CD4-positive, alpha-beta T cell treated with Interferon alpha-2 for 1 hour (primary cell): Measurements from ENCODE around the gene SEC61B.

Experiments used
- DNase-seq, 2 donors: peaks; one replicate each; pipeline ENCODE4 v3.0.0-alpha.2; 2020 to 2022

SEC61B gene

GRCh38 chr9:99238331-99238730 lies 16.2 kb downstream of the SEC61B start:
- DNase-seq: no peak

- no peak for DNase-seq
Observed at GRCh38 chr9:99239341-99240060, 17.4 kb downstream of the SEC61B start.

- DNase-seq: no peak
Observed at GRCh38 chr9:99241106-99241505, 19.0 kb downstream of the SEC61B start.

GRCh38 chr9:99244344-99245260 lies 22.5 kb downstream of the SEC61B start:
- no peak for DNase-seq

- no peak for DNase-seq
Observed at GRCh38 chr9:99249619-99250018, 27.5 kb downstream of the SEC61B start.

GRCh38 chr9:99251157-99251556 lies 29.1 kb downstream of the SEC61B start:
- DNase-seq: no peak

- no peak for DNase-seq
Observed at GRCh38 chr9:99253134-99253533, 31.1 kb downstream of the SEC61B start.

- DNase-seq: peak; percentile 41 to 47
Observed at GRCh38 chr9:99253772-99254431, 31.8 kb downstream of the SEC61B start.

- no peak for DNase-seq
Observed at GRCh38 chr9:99255651-99256050, 33.6 kb downstream of the SEC61B start.

- no peak for DNase-seq
Observed at GRCh38 chr9:99257723-99258389, 35.8 kb downstream of the SEC61B start.

- DNase-seq: peak; percentile 16 to 43
Observed at GRCh38 chr9:99259231-99259918, 37.3 kb downstream of the SEC61B start.

- DNase-seq: no peak
Observed at GRCh38 chr9:99261923-99262322, 39.8 kb downstream of the SEC61B start.

GRCh38 chr9:99262949-99263418 lies 40.9 kb downstream of the SEC61B start:
- no peak for DNase-seq

GRCh38 chr9:99264070-99264680 lies 42.1 kb downstream of the SEC61B start:
- DNase-seq: no peak

- DNase-seq: no peak
Observed at GRCh38 chr9:99265691-99266090, 43.6 kb downstream of the SEC61B start.

GRCh38 chr9:99266255-99267023 lies 44.4 kb downstream of the SEC61B start:
- DNase-seq: peak; percentile 60

- DNase-seq: no peak
Observed at GRCh38 chr9:99269416-99269815, 47.3 kb downstream of the SEC61B start.

GRCh38 chr9:99270491-99270890 lies 48.4 kb downstream of the SEC61B start:
- DNase-seq: no peak

GRCh38 chr9:99272836-99273235 lies 50.8 kb downstream of the SEC61B start:
- DNase-seq: no peak

- no peak for DNase-seq
Observed at GRCh38 chr9:99274016-99274415, 51.9 kb downstream of the SEC61B start.

- no peak for DNase-seq
Observed at GRCh38 chr9:99274495-99274894, 52.4 kb downstream of the SEC61B start.
